ENCODE results near the gene ACOT11.

ACOT11 gene

GRCh38 chr1:54593571-54594160 is 45.6 kb downstream of the ACOT11 start:
- no peak for DNase-seq

GRCh38 chr1:54594463-54594862 is 46.4 kb downstream of the ACOT11 start:
- DNase-seq = no peak

DNA sequence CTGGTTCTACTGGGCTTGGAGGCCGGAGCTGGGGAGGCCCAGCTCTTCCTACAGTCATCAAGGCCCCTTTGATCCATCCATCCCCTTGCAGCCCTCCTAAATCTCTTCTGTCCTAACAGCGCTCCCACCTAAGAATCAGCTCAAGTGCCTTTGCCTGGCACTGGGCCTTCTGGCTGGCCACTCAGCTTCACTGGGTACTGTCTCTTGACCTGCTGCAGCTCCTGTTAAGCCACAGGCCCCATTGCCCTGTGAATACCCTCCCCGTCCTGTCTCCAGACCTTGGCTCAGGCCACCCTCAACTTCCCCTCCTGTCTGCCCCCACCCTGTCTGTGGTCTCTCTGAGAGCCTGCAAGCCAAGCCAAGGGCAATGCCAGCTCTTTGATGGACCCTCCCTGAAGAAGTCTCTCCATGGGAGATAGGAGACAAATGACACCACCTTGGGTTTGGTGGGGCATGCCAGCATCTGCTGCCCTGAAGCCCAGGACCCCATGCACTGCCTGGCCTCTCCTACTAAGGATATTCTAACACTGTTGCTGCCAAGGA is 48.0 kb downstream of the ACOT11 start:
- no peak for DNase-seq

GRCh38 chr1:54596756-54597155 is 48.7 kb downstream of the ACOT11 start:
- DNase-seq = no peak

DNA sequence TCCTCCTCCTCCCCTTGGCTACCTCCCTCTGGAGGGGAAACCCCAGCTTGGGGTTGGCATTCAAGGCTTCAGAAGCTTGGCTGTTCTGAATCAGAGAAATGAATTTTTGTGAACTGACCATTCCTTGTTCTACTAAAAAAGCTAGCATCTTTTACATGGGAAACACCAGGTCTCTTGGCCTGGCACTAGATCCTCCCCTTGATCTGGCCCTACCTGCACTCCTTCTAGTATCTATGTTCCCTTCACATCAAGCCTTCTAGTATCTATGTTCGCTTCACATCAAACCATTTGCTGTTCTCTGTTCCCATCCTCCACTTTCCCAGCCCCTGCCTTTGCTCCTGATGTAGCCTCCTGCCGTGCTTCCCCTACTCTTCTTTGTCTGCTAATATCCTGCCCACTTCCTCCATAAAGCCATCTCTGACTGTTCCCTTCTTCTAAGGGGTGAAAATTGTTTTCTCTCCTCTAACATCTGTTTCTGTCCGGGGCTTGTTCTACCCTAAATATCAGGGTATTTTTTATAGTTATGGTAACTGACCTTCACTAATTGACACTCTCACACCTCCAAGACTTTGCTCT is 49.5 kb downstream of the ACOT11 start:
- DNase-seq = no peak

DNA sequence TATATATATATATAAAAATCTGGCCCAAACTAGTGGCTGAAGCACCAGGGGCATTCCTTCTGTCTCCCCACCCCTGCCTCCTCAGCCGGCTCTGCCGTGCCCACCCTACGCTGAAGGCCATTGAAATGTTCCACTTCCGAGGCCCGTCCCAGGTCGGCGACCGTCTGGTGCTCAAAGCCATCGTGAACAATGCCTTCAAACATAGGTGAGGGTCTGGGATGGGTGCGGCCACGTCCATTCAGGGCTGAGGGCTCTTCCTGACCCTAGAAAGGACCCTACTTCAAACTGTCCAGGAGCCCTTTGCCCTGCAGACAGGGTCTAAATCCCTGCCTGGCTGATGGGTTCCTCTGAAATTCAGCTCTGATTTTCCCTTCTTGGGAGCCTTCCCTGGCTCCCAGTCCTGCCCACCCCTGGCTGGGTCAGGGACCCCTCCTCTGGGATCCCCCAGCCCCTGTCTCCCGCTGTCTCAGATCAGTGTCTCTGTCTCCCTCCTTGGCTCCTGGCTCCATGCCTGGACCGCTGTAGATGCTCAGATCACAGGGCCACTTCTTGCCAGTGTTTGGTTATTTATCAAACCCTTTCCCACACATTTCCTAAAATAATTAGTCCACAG is 51.3 kb downstream of the ACOT11 start:
- no peak for DNase-seq

- DNase-seq = no peak
Observed at GRCh38 chr1:54600947-54601721, 53.1 kb downstream of the ACOT11 start.

DNA sequence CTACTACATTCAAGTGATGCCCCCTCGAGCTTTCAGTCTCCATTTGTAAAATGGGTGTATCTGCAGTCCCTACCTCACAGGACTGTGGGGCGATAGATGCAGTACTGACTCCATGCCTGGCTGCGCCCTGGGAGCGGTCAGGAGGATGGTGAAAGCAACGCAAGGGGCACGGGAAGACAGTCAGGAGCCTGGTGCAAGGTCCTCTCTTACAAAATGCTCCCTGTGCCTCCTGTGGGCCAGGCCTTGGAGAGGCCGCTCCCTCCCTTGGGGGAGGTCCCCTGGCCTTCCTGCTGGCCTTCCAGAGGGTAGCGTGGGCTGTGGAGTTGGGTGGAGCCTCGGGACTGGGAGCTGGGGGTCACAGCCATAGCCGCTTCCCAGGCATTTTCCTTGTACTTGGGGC is 53.7 kb downstream of the ACOT11 start:
- no peak for DNase-seq

DNA sequence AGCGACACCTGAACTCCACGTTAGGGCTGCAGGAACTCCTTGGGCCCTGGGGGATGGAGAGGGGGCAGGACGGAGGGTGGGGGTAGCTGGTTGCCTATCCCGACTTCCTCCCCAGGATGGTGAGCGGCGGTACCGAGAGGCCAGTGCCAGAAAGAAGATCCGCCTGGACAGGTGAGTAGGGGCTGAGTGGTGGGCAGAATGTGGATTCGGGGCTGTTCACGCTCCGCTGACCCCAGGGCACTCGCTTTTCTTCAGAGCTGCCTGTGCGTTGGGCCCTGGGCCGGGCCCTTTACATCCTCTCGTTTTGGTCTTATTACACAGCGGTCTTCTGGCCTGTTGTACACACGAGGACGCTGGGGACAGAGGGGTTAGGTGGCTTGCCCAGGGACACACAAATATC is 54.5 kb downstream of the ACOT11 start:
- no peak for DNase-seq

DNA sequence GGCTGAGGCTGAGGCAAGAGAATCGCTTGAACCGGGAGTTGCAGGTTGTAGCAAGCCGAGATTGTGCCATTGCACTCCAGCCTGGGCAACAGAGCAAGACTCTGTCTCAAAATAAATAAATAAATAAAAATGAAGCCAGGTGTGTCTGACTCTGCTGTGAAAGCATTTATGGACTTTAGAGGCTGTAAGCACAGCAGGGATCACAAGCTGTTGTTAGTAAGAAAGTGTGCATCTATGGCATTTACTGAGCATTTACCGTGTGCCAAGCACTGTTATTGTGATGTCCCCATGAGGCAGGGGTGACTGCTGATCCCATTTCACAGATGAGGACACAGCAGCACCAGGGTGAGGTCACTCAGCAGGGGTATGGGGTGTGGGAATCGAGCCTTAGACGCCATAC is 55.2 kb downstream of the ACOT11 start:
- DNase-seq = no peak

GRCh38 chr1:54604051-54604450 is 56.0 kb downstream of the ACOT11 start:
- no peak for DNase-seq

GRCh38 chr1:54604572-54605370 is 56.7 kb downstream of the ACOT11 start:
- DNase-seq = no peak

- no peak for DNase-seq
Observed at GRCh38 chr1:54606096-54606989, 58.3 kb downstream of the ACOT11 start.

DNA sequence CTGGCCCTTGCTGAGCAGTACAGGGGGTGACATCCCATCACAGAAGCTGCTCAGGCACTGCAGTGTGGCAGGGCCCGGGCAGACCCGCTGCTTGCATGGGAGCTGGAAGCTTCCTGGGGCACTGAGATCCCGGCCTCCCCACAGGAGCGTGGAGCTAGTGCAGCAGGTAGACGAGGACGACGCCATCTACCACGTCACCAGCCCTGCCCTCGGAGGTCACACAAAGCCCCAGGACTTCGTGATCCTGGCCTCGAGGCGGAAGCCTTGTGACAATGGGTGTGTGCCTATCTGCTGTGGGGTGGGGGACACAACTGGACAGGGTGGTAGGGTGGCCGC is 58.9 kb downstream of the ACOT11 start:
- no peak for DNase-seq

DNA sequence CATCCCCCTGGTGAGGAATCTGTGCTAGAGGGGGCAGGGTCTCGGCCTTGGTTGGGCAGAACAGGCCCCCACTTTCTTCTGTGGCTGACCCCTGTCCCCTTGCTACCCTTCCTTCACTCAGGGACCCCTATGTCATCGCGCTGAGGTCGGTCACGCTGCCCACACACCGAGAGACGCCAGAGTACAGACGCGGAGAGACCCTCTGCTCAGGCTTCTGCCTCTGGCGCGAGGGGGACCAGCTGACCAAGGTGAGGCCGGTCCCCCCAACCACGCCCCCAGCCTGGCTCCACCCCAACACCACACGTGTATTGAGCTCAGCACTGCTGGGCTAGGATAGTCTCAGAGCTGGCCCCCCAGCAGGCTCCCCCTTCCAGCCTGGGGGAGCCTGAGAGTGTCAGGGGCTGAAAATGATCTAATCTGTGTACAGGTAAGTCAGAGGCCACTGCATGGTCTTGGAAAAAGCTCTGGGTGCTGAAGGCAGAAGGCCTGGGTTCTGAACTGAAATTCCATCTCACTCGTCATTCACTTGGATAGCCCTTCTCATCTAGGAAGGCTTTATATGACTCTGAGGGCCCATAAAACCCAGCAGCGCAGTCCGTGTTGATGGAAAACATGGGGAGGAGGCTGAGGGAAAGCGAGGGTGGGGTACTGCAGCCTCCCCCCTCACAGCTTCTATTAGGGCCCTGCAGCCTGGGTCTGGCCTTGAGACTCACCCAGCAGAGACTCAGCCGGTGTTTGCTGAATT is 60.0 kb downstream of the ACOT11 start:
- DNase-seq = no peak

- no peak for DNase-seq
Observed at GRCh38 chr1:54608566-54609230, 60.7 kb downstream of the ACOT11 start.

DNA sequence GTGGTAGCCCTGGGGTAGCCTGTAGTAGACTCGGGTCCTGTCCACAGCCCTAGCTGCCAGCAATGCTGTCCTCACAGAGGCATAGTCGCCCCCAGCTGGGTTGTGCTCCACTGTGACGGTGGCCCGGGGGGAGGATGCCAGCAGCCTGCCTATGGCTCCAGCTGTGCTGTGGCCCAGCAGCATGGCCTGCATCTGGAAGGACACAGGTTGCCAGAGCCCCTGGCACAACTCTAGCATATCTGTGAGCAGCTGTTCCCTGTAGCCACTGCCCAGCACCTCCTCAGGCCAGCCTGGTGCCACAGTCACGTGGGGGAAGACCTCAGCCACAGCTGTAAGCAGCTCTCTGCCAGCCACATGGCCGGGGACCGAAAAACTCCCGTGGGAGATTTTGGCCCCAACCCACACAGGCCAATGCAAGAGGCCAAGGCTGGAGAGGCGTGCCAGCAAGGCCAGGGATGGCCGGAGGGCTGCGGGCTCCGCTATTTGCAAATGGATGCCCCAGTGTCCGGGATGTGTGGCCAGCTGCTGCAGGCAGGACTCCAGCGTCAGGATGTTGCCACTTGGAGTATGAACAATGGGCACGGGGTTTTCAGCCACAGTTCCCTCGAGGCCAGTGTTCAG is 61.4 kb downstream of the ACOT11 start:
- no peak for DNase-seq

DNA sequence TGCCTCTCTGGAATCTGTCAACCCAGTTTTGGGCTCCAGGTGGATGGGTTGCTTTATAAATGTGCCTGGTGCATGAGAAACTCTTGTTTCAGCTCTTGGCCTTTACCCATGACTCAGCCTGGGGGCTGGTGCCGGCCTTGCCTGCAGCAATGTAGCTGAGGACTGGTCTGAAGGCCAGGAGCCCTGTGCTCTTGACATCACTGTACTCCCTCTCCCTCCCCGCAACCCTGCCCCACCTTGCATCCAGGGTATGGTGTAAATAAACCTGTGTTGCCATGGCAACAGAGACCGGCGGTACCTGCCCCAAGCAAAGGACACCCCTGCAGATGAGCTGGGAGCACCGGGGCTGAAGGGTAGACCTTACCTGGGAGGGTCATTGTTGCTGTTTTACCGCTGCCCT is 62.0 kb downstream of the ACOT11 start:
- no peak for DNase-seq

- no peak for DNase-seq
Observed at GRCh38 chr1:54610601-54611580, 62.9 kb downstream of the ACOT11 start.
